Measurements from ENCODE around the gene SUB1. TPM values are rescaled to one million over a fixed set of nuclear protein-coding genes. Genes with fewer than 3 reads are reported as not detected.

SUB1 gene
- total and polyA plus RNA-seq, 4 donors: 126 to 234 (median 155) TPM

GRCh38 chr5:32598260-32598937 lies 13.0 kb downstream of the SUB1 start:
- Histone ChIP-seq H3K9me3 (ENCODE audit: control insufficient read depth in 4 of 4, insufficient read depth in 3 of 4, low read length in 3 of 4) (no peaks in the 10 kb centered on the region), H3K4me3 (no peak overlapping the region), H3K9ac (ENCODE audit: insufficient read depth in 1 of 2, low read length in 2 of 2) (no peak overlapping the region), H3K4me1 (ENCODE audit: control insufficient read depth in 5 of 5, insufficient read depth in 5 of 5, low read length in 5 of 5) (peaks cover 0 to 9% (median 3%) of the 10 kb centered on the region in 5 donors), H3K27me3 (ENCODE audit: control insufficient read depth in 3 of 3, insufficient read depth in 3 of 3, low read length in 2 of 3) (no peaks in the 10 kb centered on the region), H3K36me3 (ENCODE audit: control insufficient read depth in 4 of 4, insufficient read depth in 4 of 4, low read length in 4 of 4) (peaks cover 7 to 47% (median 19%) of the 10 kb centered on the region in 4 donors), H3K27ac (ENCODE audit: low read depth in 1 of 2, low read length in 1 of 2) (no peak overlapping the region)
- DNase-seq: no peak
- WGBS, 2 donors: 73 to 79% methylated on average over 3 of the region's 3 CpGs
- TF ChIP-seq, protein P1, sequence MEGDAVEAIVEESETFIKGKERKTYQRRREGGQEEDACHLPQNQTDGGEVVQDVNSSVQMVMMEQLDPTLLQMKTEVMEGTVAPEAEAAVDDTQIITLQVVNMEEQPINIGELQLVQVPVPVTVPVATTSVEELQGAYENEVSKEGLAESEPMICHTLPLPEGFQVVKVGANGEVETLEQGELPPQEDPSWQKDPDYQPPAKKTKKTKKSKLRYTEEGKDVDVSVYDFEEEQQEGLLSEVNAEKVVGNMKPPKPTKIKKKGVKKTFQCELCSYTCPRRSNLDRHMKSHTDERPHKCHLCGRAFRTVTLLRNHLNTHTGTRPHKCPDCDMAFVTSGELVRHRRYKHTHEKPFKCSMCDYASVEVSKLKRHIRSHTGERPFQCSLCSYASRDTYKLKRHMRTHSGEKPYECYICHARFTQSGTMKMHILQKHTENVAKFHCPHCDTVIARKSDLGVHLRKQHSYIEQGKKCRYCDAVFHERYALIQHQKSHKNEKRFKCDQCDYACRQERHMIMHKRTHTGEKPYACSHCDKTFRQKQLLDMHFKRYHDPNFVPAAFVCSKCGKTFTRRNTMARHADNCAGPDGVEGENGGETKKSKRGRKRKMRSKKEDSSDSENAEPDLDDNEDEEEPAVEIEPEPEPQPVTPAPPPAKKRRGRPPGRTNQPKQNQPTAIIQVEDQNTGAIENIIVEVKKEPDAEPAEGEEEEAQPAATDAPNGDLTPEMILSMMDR (IDR thresholded peaks at IDR 0.05; ENCODE audit: control extremely low read depth, extremely low read depth): no peak
- ATAC-seq (ENCODE audit: insufficient read depth, low FRiP score): no peak

GRCh38 chr5:32598997-32599549 lies 13.7 kb downstream of the SUB1 start:
- Histone ChIP-seq H3K4me1 (ENCODE audit: control insufficient read depth in 5 of 5, insufficient read depth in 5 of 5, low read length in 5 of 5) (peaks cover 0 to 9% (median 3%) of the 10 kb centered on the region in 5 donors), H3K27ac (ENCODE audit: low read depth in 1 of 2, low read length in 1 of 2) (no peak overlapping the region), H3K4me3 (no peak overlapping the region), H3K27me3 (ENCODE audit: control insufficient read depth in 3 of 3, insufficient read depth in 3 of 3, low read length in 2 of 3) (no peaks in the 10 kb centered on the region), H3K9ac (ENCODE audit: insufficient read depth in 1 of 2, low read length in 2 of 2) (no peak overlapping the region), H3K36me3 (ENCODE audit: control insufficient read depth in 4 of 4, insufficient read depth in 4 of 4, low read length in 4 of 4) (peaks cover 5 to 44% (median 17%) of the 10 kb centered on the region in 4 donors), H3K9me3 (ENCODE audit: control insufficient read depth in 4 of 4, insufficient read depth in 3 of 4, low read length in 3 of 4) (no peaks in the 10 kb centered on the region)
- ATAC-seq (ENCODE audit: insufficient read depth, low FRiP score) (no peak), DNase-seq (no peak)
- TF ChIP-seq, protein P1 (IDR thresholded peaks at IDR 0.05; ENCODE audit: control extremely low read depth, extremely low read depth): no peak
- 82 to 91% methylated on average over 3 of the region's 3 CpGs for WGBS, 2 donors

GRCh38 chr5:32600054-32600622 lies 14.8 kb downstream of the SUB1 start:
- no peak overlapping the region for H3K9ac ChIP-seq (ENCODE audit: insufficient read depth in 1 of 2, low read length in 2 of 2)
- TF ChIP-seq, protein P1 (IDR thresholded peaks at IDR 0.05; ENCODE audit: control extremely low read depth, extremely low read depth): no peak
- H3K9me3 ChIP-seq (ENCODE audit: control insufficient read depth in 4 of 4, insufficient read depth in 3 of 4, low read length in 3 of 4): no peaks in the 10 kb centered on the region
- no peaks in the 10 kb centered on the region for H3K27me3 ChIP-seq (ENCODE audit: control insufficient read depth in 3 of 3, insufficient read depth in 3 of 3, low read length in 2 of 3)
- WGBS, 2 donors: 70 to 87% methylated on average over 4 of the region's 4 CpGs
- ATAC-seq (ENCODE audit: insufficient read depth, low FRiP score): no peak
- no peak overlapping the region for H3K4me3 ChIP-seq
- H3K27ac ChIP-seq (ENCODE audit: low read depth in 1 of 2, low read length in 1 of 2): no peak overlapping the region
- DNase-seq: no peak
- H3K4me1 ChIP-seq (ENCODE audit: control insufficient read depth in 5 of 5, insufficient read depth in 5 of 5, low read length in 5 of 5): peaks cover 0 to 9% (median 3%) of the 10 kb centered on the region in 5 donors
- peaks cover 2 to 38% (median 19%) of the 10 kb centered on the region in 4 donors for H3K36me3 ChIP-seq (ENCODE audit: control insufficient read depth in 4 of 4, insufficient read depth in 4 of 4, low read length in 4 of 4)

All from lung (tissue), 12 donors.